Sigmoid colon (tissue), 4 donors: ENCODE results near the gene GPC6.

ENCODE experiments used
- EP300 ChIP-seq, 4 donors: sonication (generic); formaldehyde crosslinking; IDR thresholded peaks; one replicate each; pipeline ENCODE4 v1.6.1; 2017; ENCODE audit warnings: antibody characterized with exemption in 4 of 4
- POLR2A ChIP-seq, 2 donors: fragments of 450-650 bp; IDR thresholded peaks; one replicate each; pipeline ENCODE4 v1.6.1; 2016; ENCODE audit warnings: antibody characterized with exemption in 2 of 2, mild to moderate bottlenecking in 2 of 2, moderate library complexity in 2 of 2

DNA sequence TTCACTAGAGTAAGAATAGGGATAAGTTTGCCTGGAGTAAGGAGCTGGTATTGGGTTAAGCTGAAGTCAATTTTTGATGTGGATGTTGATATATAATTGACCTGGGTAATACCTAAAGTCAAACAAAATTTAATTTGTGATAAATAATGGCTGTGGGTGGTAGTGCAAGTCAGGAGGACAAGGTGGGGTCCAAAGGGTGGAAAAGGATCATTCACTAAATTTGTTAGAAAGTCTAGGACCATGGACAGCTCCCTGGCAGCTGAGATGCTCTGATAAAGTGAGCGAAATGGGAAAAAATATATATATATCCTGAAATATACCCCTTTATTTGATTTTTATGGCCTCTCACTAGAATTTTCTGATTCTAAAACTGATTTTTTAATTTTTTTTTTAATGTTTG, 463.5 kb downstream of the GPC6 start:
- no peak for TF ChIP-seq EP300 (IDR thresholded peaks at IDR 0.05)
- TF ChIP-seq POLR2A (IDR thresholded peaks at IDR 0.05): no peak
